Caco-2 (cell line): ENCODE measurements around the gene SLC25A26. TPM values are rescaled to one million over a fixed set of nuclear protein-coding genes. Genes with fewer than 3 reads are reported as not detected.

ENCODE experiments used
- BruUV-seq: library from RNA; stranded (reverse); fragments of 400-500 nt; replicated peaks from 2 replicates; lab custom pipeline; 2021; lab: Mats Ljungman, UMichigan
- CTCF ChIA-PET: fragments of 300-600 bp; sonication (Branson Sonifier 250); formaldehyde crosslinking; loops from one replicate; lab custom pipeline; 2022; ENCODE audit warnings: antibody characterized with exemption; lab: Charles Lee
- POLR2A ChIA-PET: fragments of 300-600 bp; sonication (Branson Sonifier 250); formaldehyde crosslinking; loops from one replicate; lab custom pipeline; 2022; ENCODE audit warnings: antibody characterized with exemption; lab: Charles Lee
- DNase-seq, 2 experiments: peaks; one replicate each; pipeline versions ENCODE4 v3.0.0 to v3.0.0-alpha.2; 2020 to 2022
- H3K27me3 ChIP-seq: replicated peaks from 2 replicates; pipeline ENCODE4 v1.6.0; 2011; ENCODE audit warnings: low read length; ENCODE audit not compliant: control insufficient read depth, insufficient read depth
- H3K36me3 ChIP-seq: 2 replicates; pipeline ENCODE4 v1.5.1; 2011; ENCODE audit warnings: low read length; ENCODE audit not compliant: control insufficient read depth, insufficient read depth
- H3K4me1 ChIP-seq: fragments of 250-450 bp; sonication (Bioruptor Pico); 2 replicates; pipeline ENCODE4 v1.5.1; 2020; ENCODE audit warnings: mild to moderate bottlenecking
- H3K4me3 ChIP-seq: 2 replicates; pipeline ENCODE4 v1.5.1; 2011; ENCODE audit warnings: low read depth, mild to moderate bottlenecking, control low read depth, low read length
- H3K9me3 ChIP-seq: fragments of 250-450 bp; sonication (Bioruptor Pico); 2 replicates; pipeline ENCODE4 v1.5.1; 2020; ENCODE audit warnings: mild to moderate bottlenecking, moderate library complexity
- H3K27ac Mint-ChIP-seq: one replicate; pipeline ENCODE4 v1.8.0; 2022; ENCODE audit warnings: mixed read lengths; ENCODE audit not compliant: unreplicated experiment
- H3K27me3 Mint-ChIP-seq: one replicate; pipeline ENCODE4 v1.8.0; 2022; ENCODE audit warnings: mixed read lengths; ENCODE audit not compliant: insufficient read depth, unreplicated experiment
- H3K36me3 Mint-ChIP-seq: one replicate; pipeline ENCODE4 v1.8.0; 2022; ENCODE audit warnings: mild to moderate bottlenecking, mixed read lengths; ENCODE audit not compliant: insufficient read depth, unreplicated experiment
- H3K4me1 Mint-ChIP-seq: one replicate; pipeline ENCODE4 v1.8.0; 2022; ENCODE audit warnings: low read depth, mixed read lengths; ENCODE audit not compliant: unreplicated experiment
- H3K4me3 Mint-ChIP-seq: one replicate; pipeline ENCODE4 v1.8.0; 2022; ENCODE audit warnings: mild to moderate bottlenecking, moderate library complexity, mixed read lengths; ENCODE audit not compliant: unreplicated experiment
- H3K9me3 Mint-ChIP-seq: one replicate; pipeline ENCODE4 v1.8.0; 2022; ENCODE audit warnings: mixed read lengths; ENCODE audit not compliant: unreplicated experiment
- intact Hi-C: fragments of 100-400 bp; cut with micrococcal nuclease; formaldehyde crosslinking; loops from one replicate; pipeline ENCODE4 v1.10.0; 2022; ENCODE audit not compliant: unreplicated experiment
- total RNA-seq: library from RNA; stranded (reverse); gene quantifications from 2 replicates; pipeline ENCODE4 v1.2.3, GENCODE V29; 2022
- TF ChIP-seq, protein P1 (sequence below), 2 experiments: fragments of 200-600 bp in 1 of 2; IDR thresholded peaks; 1 replicate in 1 of 2; 2 replicates in 1 of 2; pipeline versions ENCODE4 v1.5.1 to v1.8.0; 2011 to 2022; ENCODE audit warnings: antibody characterized with exemption in 1 of 2, control low read depth in 1 of 2, inconsistent platforms in 1 of 2, low read depth in 1 of 2, low read length in 1 of 2, mild to moderate bottlenecking in 1 of 2, moderate library complexity in 1 of 2; ENCODE audit not compliant: insufficient read depth in 1 of 2, severe bottlenecking in 1 of 2, unreplicated experiment in 1 of 2

SLC25A26 gene
- total RNA-seq, 1 experiment from 2014 or later: 25.4 TPM

DNA sequence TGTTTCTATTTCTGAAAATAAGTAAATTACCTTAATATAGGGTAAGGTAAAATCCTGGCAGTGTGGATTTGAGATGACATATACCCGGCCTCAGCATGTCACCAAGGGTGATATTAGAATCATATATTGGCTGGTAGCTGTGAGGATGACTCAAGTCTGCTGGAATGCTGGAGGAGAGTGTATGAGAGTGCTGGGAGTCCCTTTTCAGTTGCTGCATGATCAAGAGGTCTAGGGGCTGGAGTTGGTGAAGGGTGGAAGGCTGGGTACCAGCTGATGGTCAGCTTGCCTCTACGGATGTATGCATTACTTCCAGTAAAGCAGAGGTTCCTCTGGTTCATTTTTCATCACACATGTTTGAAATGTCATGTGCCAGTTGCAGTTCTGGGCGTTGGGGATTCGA lies 40.6 kb downstream of the SLC25A26 start:
- ChIA-PET CTCF (no interaction called here), POLR2A (no interaction called here)
- TF ChIP-seq, protein P1, sequence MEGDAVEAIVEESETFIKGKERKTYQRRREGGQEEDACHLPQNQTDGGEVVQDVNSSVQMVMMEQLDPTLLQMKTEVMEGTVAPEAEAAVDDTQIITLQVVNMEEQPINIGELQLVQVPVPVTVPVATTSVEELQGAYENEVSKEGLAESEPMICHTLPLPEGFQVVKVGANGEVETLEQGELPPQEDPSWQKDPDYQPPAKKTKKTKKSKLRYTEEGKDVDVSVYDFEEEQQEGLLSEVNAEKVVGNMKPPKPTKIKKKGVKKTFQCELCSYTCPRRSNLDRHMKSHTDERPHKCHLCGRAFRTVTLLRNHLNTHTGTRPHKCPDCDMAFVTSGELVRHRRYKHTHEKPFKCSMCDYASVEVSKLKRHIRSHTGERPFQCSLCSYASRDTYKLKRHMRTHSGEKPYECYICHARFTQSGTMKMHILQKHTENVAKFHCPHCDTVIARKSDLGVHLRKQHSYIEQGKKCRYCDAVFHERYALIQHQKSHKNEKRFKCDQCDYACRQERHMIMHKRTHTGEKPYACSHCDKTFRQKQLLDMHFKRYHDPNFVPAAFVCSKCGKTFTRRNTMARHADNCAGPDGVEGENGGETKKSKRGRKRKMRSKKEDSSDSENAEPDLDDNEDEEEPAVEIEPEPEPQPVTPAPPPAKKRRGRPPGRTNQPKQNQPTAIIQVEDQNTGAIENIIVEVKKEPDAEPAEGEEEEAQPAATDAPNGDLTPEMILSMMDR (IDR thresholded peaks at IDR 0.05; ENCODE audit: insufficient read depth in 1 of 2, low read depth in 1 of 2, low read length in 1 of 2, severe bottlenecking in 1 of 2, unreplicated experiment in 1 of 2): no peak
- H3K36me3 ChIP-seq: no peaks in the 10 kb centered on the region
- Mint-ChIP-seq H3K9me3 (no peaks in the 10 kb centered on the region), H3K36me3 (no peaks in the 10 kb centered on the region), H3K27ac (no peak overlapping the region), H3K4me1 (no peaks in the 10 kb centered on the region), H3K4me3 (no peak overlapping the region), H3K27me3 (no peaks in the 10 kb centered on the region)
- H3K4me3 ChIP-seq: no peak overlapping the region
- no peaks in the 10 kb centered on the region for H3K27me3 ChIP-seq
- intact Hi-C loops: no loop called here
- H3K4me1 ChIP-seq: no peaks in the 10 kb centered on the region
- no TSS peak for BruUV-seq
- no peak for DNase-seq
- no peaks in the 10 kb centered on the region for H3K9me3 ChIP-seq

DNA sequence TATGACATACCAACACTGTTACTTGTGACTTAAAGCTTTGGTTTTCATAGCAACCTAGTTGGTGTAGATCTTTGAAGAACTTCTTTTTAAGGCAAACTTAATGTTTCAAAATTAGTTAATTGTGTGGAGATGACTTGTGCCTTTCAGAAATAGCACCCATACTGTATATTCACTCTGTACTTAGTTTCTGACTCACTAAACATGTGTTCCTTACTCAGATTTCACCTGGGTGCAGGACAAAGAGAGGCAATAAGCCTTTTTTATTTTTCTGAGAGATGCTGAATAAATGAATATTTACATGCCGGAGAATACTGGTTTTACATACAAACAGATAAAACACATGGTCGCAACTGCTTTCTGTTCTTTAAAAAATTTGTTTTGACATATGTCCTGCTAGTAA lies 44.8 kb downstream of the SLC25A26 start:
- Histone ChIP-seq H3K9me3 (no peaks in the 10 kb centered on the region), H3K36me3 (no peaks in the 10 kb centered on the region)
- H3K36me3 Mint-ChIP-seq: no peaks in the 10 kb centered on the region

DNA sequence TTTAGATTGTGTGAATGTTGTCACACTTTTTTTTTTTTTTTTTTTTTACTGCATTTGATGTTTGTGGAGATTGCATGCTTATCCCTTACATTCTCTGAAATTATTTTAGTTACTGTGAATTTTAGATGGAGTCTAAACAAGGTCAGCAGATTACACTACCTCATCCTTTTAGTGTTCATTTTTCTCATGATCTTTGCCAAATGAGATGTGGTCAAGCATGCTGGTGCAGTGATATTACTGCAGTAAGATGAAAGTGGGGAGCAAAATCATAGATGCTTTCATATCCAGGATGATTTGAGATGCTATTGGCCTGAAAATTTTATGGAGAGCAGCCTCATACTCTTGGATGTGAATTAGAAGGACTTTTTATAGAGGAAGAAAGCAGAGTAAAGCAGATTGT lies 45.8 kb downstream of the SLC25A26 start:
- H3K27me3 ChIP-seq: no peaks in the 10 kb centered on the region
- TF ChIP-seq, protein P1 (IDR thresholded peaks at IDR 0.05; ENCODE audit: insufficient read depth in 1 of 2, low read depth in 1 of 2, low read length in 1 of 2, severe bottlenecking in 1 of 2, unreplicated experiment in 1 of 2): no peak
- no peaks in the 10 kb centered on the region for H3K9me3 ChIP-seq
- H3K4me3 ChIP-seq: no peak overlapping the region
- no peak for DNase-seq
- Mint-ChIP-seq H3K9me3 (no peaks in the 10 kb centered on the region), H3K27me3 (no peaks in the 10 kb centered on the region), H3K27ac (no peak overlapping the region), H3K36me3 (no peaks in the 10 kb centered on the region), H3K4me3 (no peak overlapping the region), H3K4me1 (peaks cover 23% of the 10 kb centered on the region)
- ChIA-PET POLR2A (no interaction called here), CTCF (no interaction called here)
- intact Hi-C loops: no loop called here
- peaks cover 18% of the 10 kb centered on the region for H3K4me1 ChIP-seq
- no peaks in the 10 kb centered on the region for H3K36me3 ChIP-seq
- BruUV-seq: no TSS peak

More for the DNA sequence above, 44.8 kb downstream of the SLC25A26 start:
- no TSS peak for BruUV-seq
- Mint-ChIP-seq H3K27me3 (no peaks in the 10 kb centered on the region), H3K9me3 (no peaks in the 10 kb centered on the region), H3K27ac (no peak overlapping the region), H3K4me3 (no peak overlapping the region), H3K4me1 (peaks cover 17% of the 10 kb centered on the region)
- CTCF ChIA-PET: no interaction called here
- no peak for DNase-seq
- POLR2A ChIA-PET: no interaction called here
- H3K27me3 ChIP-seq: no peaks in the 10 kb centered on the region
- H3K4me3 ChIP-seq: no peak overlapping the region
- intact Hi-C loops: no loop called here
- H3K4me1 ChIP-seq: peaks cover 18% of the 10 kb centered on the region
- TF ChIP-seq, protein P1 (IDR thresholded peaks at IDR 0.05; ENCODE audit: insufficient read depth in 1 of 2, low read depth in 1 of 2, low read length in 1 of 2, severe bottlenecking in 1 of 2, unreplicated experiment in 1 of 2): no peak
